Measurements from ENCODE around the gene CCND3.

- TF ChIP-seq CTCF (IDR thresholded peaks at IDR 0.05; ENCODE audit: low read length) (no peak), EZH2 (optimal IDR thresholded peaks at IDR 0.05; ENCODE audit: low read depth, low read length) (no peak), EZH2phosphoT487 (IDR thresholded peaks at IDR 0.05; ENCODE audit: low read length) (no peak)
Observed at GRCh38 chr6:41894366-41895299, 47.0 kb downstream of the CCND3 start.

Data from MM.1S (cell line).